Activated CD8-positive, alpha-beta memory T cell treated with anti-CD3 and anti-CD28 coated beads for 36 hours (primary cell): ENCODE data around the gene CHL1. TPM values are rescaled to one million over a fixed set of nuclear protein-coding genes. Genes with fewer than 3 reads are reported as not detected.

ENCODE experiments used
- CTCF ChIA-PET: fragments of 350-600 bp; sonication (Branson Sonifier 250); formaldehyde crosslinking; loops from one replicate; lab custom pipeline; 2021; ENCODE audit warnings: antibody characterized with exemption; lab: Charles Lee
- POLR2A ChIA-PET: fragments of 350-600 bp; sonication (Branson Sonifier 250); formaldehyde crosslinking; loops from one replicate; lab custom pipeline; 2021; ENCODE audit warnings: antibody characterized with exemption; lab: Charles Lee
- total RNA-seq, 2 experiments: library from RNA; stranded (reverse); gene quantifications; one replicate each; pipeline ENCODE4 v1.2.3, GENCODE V29; 2021

The CHL1 gene
- total RNA-seq, 2 experiments from 2014 or later, result not detected

DNA sequence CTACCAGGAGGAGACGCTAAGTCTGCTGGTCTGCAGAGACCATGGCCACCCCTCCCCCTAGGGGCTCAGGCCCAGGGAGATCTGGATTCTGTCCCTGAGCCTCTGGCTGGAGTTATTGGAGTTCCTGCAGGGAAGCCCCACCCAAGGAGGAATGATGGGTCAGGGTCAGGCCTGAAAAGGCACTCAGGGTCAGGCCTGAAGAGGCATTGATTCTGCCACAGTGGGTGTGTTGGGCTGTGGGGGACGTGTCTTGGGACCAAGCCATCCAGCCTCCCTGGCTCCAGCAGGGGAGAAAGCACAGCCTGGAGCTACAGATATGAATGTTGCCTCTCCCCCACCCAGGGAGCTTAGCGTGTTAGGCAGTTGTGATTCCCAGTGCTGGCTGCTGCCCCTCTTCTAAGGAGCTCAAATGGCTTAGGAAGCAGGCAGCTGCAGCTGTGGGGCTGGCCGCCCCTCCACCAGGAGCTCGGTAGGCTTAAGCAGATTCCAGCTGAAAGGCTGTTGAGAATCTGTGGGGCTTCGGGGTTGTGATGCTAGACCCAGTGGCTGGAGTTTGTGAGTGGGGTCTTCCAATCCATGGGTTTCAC is 176.7 kb downstream of the CHL1 start:
- CTCF ChIA-PET, result no interaction called here
- POLR2A ChIA-PET, result no interaction called here

GRCh38 chr3:374459-374858 is 177.9 kb downstream of the CHL1 start:
- CTCF ChIA-PET, result no interaction called here
- POLR2A ChIA-PET, result no interaction called here

DNA sequence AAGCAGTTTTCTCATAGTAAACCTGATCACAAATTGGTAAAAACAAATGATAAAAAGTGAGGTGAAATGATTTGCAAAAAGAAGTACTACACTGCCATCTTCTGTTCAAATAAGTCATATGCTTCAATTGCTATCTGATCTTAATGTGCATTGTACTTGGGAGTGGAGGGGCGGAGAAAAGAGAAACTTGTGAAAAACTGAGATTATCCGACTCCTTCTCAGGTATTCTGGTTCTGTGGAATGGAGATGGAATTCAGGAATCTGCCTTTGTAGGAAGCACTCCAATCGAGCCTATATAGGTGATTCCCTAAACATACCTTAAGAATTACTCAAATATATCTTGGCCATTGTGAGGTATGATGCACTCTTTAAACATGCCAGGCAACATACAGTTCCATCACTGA is 180.6 kb downstream of the CHL1 start:
- ChIA-PET CTCF (no interaction called here), POLR2A (no interaction called here)

DNA sequence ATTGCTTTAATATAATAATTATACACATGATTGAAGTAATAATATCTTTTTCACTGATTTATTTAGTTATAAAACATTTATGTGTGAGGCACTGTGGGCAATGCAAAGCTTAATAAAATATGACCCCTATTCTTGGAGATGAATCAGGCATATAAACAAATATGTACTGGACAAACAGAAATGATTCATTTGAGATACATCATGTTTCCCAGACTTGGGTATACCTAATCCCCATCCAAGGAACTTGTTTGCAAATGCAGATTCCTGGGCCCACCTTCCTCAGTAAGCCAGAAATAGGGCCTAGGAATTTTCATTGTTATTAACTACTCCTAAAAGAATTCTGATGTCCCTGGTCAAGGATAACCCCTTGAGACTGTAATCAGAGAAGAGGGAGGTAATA is 184.2 kb downstream of the CHL1 start:
- POLR2A ChIA-PET, result no interaction called here
- CTCF ChIA-PET, result no interaction called here

GRCh38 chr3:385151-385550 is 188.6 kb downstream of the CHL1 start:
- CTCF ChIA-PET, result no interaction called here
- POLR2A ChIA-PET, result no interaction called here

- ChIA-PET POLR2A (no interaction called here), CTCF (no interaction called here)
Observed at GRCh38 chr3:394775-395174, 198.2 kb downstream of the CHL1 start.

- CTCF ChIA-PET, result no interaction called here
- POLR2A ChIA-PET, result no interaction called here
Observed at GRCh38 chr3:396293-396692, 199.7 kb downstream of the CHL1 start.

- POLR2A ChIA-PET, result no interaction called here
- CTCF ChIA-PET, result no interaction called here
Observed at GRCh38 chr3:399647-400046, 203.1 kb downstream of the CHL1 start.

DNA sequence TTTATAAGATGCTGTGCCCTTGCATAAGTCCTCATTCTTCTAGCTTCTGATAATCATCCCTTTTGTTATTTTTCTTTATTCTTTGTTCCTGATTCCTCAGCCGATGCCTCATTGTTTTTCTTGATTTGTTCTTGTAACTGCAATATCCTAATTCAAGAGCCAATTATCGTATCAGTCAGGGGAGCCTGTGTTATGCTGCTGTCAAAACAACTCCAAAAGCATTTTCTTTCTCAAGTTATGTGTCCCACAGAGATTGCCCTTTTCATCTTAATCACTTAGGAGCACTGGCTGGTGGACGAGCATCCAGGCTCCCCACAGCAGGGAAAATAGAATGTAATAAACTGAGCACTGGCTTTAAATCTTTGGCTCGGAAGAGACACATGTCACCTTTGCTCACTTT is 207.3 kb downstream of the CHL1 start:
- ChIA-PET CTCF (no interaction called here), POLR2A (no interaction called here)

DNA sequence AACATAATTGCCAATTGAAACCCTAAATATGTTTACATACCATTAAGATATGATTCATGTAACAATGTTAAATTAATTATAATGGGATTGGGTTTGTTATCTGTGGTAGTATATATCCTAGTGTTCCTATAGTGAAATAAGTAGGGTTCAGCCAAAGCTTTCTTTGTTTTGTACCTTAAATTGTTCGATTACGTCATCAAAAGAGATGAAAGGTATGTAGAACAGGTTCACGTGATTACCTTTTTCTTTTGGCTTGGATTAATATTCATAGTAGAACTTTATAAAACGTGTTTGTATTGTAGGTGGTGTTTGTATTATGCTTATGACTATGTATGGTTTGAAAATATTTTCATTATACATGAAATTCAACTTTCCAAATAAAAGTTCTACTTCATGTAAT is 212.4 kb downstream of the CHL1 start:
- POLR2A ChIA-PET, result no interaction called here
- CTCF ChIA-PET, result no interaction called here

DNA sequence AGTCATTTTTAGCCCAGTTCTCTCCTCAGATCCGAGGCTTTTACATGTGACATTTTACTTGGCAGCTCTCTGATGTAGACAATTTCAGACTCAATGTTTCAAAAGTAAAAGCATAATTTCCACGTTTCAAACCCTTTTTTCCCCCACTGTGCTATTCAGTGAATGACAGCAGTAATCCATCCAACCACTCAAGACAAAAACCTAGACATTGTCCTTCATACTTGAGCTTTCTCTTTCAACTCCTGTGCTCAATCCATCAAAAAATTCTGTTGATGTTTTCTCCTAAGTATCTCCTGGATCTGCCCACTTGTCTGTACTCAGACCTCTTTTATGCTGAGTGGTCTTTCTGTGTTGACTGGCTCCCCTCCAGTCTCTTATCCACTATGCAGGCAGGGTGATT is 214.7 kb downstream of the CHL1 start:
- CTCF ChIA-PET, result no interaction called here

GRCh38 chr3:414063-414462 is 217.5 kb downstream of the CHL1 start:
- ChIA-PET POLR2A (interaction anchor here (0.6 kb wide), 1 partner anchor 94 kb away, joined by 4 read pairs; no protein-coding TSS in a partner anchor), CTCF (no interaction called here)

More for the DNA sequence above, 214.7 kb downstream of the CHL1 start:
- POLR2A ChIA-PET, result no interaction called here

DNA sequence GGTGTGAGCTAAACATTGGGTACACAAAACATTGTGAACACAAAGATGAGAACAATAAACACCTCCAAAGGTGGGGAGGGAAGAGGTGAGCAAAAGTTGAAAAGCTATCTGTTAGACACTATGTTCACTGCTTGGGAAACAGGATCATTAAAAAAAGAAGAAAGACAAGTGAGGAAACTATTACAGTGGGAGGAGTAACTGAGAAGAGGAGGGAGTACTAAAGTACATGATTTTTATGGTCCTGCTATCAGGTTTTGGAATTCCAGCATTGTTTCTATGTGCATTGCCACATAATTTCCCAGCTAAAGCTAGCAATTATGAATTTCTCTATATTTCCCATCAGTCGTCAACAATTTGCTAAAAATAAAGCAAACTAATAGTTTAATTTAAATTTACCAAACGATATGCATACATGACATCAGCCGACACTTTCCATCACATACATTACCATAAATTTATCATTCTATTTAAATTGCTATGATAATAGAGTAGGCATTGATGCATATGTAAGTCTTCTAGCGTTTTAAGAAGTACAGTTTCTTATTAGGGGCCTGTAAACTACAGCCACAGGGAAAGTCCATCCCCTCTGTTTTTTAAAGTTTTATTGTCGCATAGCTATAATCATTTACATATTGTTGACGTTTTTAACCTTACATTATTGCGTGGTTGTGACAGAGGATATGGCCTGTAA is 221.8 kb downstream of the CHL1 start:
- POLR2A ChIA-PET, result no interaction called here
- CTCF ChIA-PET, result no interaction called here

DNA sequence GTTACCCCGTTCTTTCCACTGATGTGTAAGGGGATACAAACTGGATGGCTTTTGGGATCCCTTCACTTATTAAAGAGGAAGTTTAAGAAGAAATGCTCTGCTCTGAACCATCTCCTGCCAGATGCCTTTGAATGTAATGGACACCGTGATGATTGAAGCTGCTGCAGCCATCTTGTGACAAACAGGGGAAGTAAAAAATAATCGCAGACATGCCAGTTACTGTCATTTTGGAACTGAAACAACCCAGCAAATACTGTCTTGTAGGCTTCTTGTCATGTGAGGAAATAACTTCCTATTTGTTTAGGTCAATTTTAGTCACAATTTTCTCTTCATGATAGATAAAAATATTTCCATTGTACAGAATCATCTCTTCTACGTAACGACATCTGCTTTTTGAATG is 224.0 kb downstream of the CHL1 start:
- CTCF ChIA-PET, result no interaction called here
- POLR2A ChIA-PET, result no interaction called here

DNA sequence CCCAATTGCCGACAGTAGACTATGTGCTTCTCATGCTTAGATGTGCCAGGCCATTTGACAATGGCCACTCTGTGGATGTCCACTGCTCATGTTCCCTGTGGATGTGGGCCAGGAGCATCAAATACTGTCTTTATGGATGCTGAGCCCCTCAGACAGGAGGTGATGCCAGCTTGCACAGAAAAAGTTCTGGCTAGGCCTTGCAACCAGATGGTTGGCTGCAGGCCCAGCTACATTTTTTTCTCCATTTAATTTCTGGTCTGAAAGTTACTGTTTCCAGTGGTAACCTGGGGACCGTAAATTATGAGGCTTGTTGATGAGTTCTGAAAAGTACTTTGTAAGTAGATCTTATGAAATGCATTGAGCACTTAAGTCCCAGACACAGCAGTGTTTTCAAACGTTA is 228.5 kb downstream of the CHL1 start:
- CTCF ChIA-PET, result no interaction called here

GRCh38 chr3:426072-426471 is 229.5 kb downstream of the CHL1 start:
- ChIA-PET CTCF (no interaction called here), POLR2A (no interaction called here)

More for the DNA sequence above, 228.5 kb downstream of the CHL1 start:
- POLR2A ChIA-PET, result no interaction called here

DNA sequence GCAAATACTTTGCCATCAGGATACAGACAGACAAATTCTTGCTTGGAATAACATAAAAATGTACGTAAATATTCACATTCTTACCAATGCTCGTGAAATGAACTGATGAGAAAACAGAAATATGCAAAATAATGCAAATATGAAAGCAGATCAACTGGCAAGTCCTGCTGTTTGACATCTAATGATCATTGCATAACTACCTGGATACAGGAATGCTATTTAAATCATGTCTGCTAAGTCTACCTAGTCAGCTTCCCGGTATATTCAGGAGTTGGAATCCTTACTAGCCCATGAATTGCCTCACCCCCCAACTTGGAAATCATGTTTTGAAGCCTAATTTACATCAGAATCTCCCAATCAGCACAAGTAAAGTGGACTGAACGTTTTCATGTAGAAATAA is 230.6 kb downstream of the CHL1 start:
- ChIA-PET POLR2A (no interaction called here), CTCF (no interaction called here)

GRCh38 chr3:430186-430585 is 233.6 kb downstream of the CHL1 start:
- ChIA-PET POLR2A (no interaction called here), CTCF (no interaction called here)

- ChIA-PET POLR2A (no interaction called here), CTCF (no interaction called here)
Observed at GRCh38 chr3:435161-435560, 238.6 kb downstream of the CHL1 start.

GRCh38 chr3:436053-436452 is 239.5 kb downstream of the CHL1 start:
- ChIA-PET CTCF (no interaction called here), POLR2A (no interaction called here)

DNA sequence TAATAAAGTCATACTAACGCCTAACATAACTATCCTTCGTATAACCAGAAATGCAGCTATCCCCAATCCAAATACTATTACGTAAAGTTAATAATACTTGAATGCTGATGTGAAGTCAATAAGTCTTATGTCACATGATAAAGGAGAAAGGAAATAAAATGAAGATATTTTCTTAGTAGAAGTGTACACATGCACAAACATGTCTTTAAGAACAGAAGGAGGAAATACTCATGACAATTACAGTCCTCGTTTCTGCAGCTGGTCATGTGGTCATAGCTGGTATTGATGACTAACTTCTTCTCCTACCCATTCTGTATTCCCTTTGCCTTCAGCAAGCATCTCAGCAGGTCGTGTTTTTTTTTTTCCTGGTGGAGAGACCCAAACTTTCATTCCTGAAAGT is 244.3 kb downstream of the CHL1 start:
- CTCF ChIA-PET, result no interaction called here
- POLR2A ChIA-PET, result no interaction called here

GRCh38 chr3:445960-446359 is 249.4 kb downstream of the CHL1 start:
- CTCF ChIA-PET, result no interaction called here

More at GRCh38 chr3:445960-446359, 249.4 kb downstream of the CHL1 start:
- POLR2A ChIA-PET, result no interaction called here
